ENCODE data around the gene KRTAP4-3. TPM values are rescaled to one million over a fixed set of nuclear protein-coding genes. Genes with fewer than 3 reads are reported as not detected.
"Not testable (repeated sequence)": the region's sequence is repeated elsewhere in the genome, so short reads cannot be mapped to it uniquely, and the experiment has no call there.

Gene KRTAP4-3
- total RNA-seq, 4 donors from 2014 or later = not detected

GRCh38 chr17:41153856-41154255 lies 14.2 kb downstream of the KRTAP4-3 start:
- H3K4me1 ChIP-seq = no peaks in the 10 kb centered on the region
- 50 to 83% methylated on average over 2 of the region's 2 CpGs for WGBS, 2 donors
- H3K27ac ChIP-seq = no peak overlapping the region
- DNase-seq = no peak
- no peaks in the 10 kb centered on the region for H3K9me3 ChIP-seq
- intact Hi-C loops (cut with DNase I) = no loop called here
- peaks cover 0 to 12% (median 0%) of the 10 kb centered on the region in 4 donors for H3K27me3 ChIP-seq
- no peaks in the 10 kb centered on the region for H3K36me3 ChIP-seq
- TF ChIP-seq CTCF (IDR thresholded peaks at IDR 0.05) (no peak), POLR2A (IDR thresholded peaks at IDR 0.05) (no peak)
- H3K4me3 ChIP-seq = no peak overlapping the region

- 72 to 73% methylated on average over 2 of the region's 2 CpGs for WGBS, 2 donors
- Histone ChIP-seq H3K9me3 (no peaks in the 10 kb centered on the region), H3K4me1 (no peaks in the 10 kb centered on the region), H3K36me3 (no peaks in the 10 kb centered on the region), H3K4me3 (no peak overlapping the region), H3K27me3 (no peaks in the 10 kb centered on the region), H3K27ac (no peak overlapping the region)
- intact Hi-C loops (cut with DNase I) = no loop called here
- DNase-seq = no peak
- TF ChIP-seq CTCF (IDR thresholded peaks at IDR 0.05) (no peak), POLR2A (IDR thresholded peaks at IDR 0.05) (no peak)
These were observed 16.5 kb downstream of the KRTAP4-3 start for GRCh38 chr17:41151525-41151924.

GRCh38 chr17:41150026-41150425 lies 18.0 kb downstream of the KRTAP4-3 start:
- no peaks in the 10 kb centered on the region for H3K9me3 ChIP-seq
- TF ChIP-seq POLR2A (IDR thresholded peaks at IDR 0.05) = no peak
- no peak for TF ChIP-seq CTCF (IDR thresholded peaks at IDR 0.05)
- no peak overlapping the region for H3K27ac ChIP-seq
- no peak for DNase-seq
- WGBS, 2 donors = 79 to 84% methylated on average over 4 of the region's 4 CpGs
- intact Hi-C loops (cut with DNase I) = no loop called here
- no peaks in the 10 kb centered on the region for H3K36me3 ChIP-seq
- H3K4me1 ChIP-seq = no peaks in the 10 kb centered on the region
- no peaks in the 10 kb centered on the region for H3K27me3 ChIP-seq
- no peak overlapping the region for H3K4me3 ChIP-seq

GRCh38 chr17:41149652-41149985 lies 18.4 kb downstream of the KRTAP4-3 start, which contains the start of gene KRTAP4-5:
KRTAP4-5 (minus strand) TSS chr17:41149825; CDS start chr17:41149767, 58 bp downstream.
- TF ChIP-seq CTCF (IDR thresholded peaks at IDR 0.05) = no peak
- no peak for TF ChIP-seq POLR2A (IDR thresholded peaks at IDR 0.05)
- Histone ChIP-seq H3K36me3 (no peaks in the 10 kb centered on the region), H3K4me1 (no peaks in the 10 kb centered on the region), H3K4me3 (no peak within 1 kb of the TSS), H3K27me3 (no peaks in the 10 kb centered on the region), H3K9me3 (no peaks in the 10 kb centered on the region), H3K27ac (no peak within 1 kb of the TSS)
- 69% methylated on average over 2 of the region's 2 CpGs; no CpG with 5 or more reads in 1 of the 2 donors for WGBS, 2 donors
- DNase-seq = no peak
- intact Hi-C loops (cut with DNase I) = no loop called here

- not testable (repeated sequence) for DNase-seq
These were observed 18.9 kb downstream of the KRTAP4-3 start for GRCh38 chr17:41148971-41149651.

More at GRCh38 chr17:41148971-41149651, 18.9 kb downstream of the KRTAP4-3 start:
- intact Hi-C loops (cut with DNase I); H3K36me3 ChIP-seq; H3K27me3 ChIP-seq; H3K9me3 ChIP-seq; H3K4me1 ChIP-seq; H3K27ac ChIP-seq; H3K4me3 ChIP-seq: not testable (repeated sequence)
- WGBS, 2 donors = 76 to 82% methylated on average over 7 to 8 of the region's 10 CpGs
